Neural cell (in vitro differentiated cells): ENCODE measurements around the gene KBTBD13.

Source experiments
- CTCF ChIP-seq: fragments of 450-650 bp; IDR thresholded peaks from 2 replicates; pipeline ENCODE4 v1.5.1; 2014; ENCODE audit warnings: antibody characterized with exemption, mild to moderate bottlenecking, moderate library complexity; ENCODE audit not compliant: poor library complexity, severe bottlenecking
- EP300 ChIP-seq: fragments of 450-650 bp; conservative IDR thresholded peaks from 2 replicates; pipeline ENCODE4 v1.6.1; 2014; ENCODE audit warnings: antibody characterized with exemption, mild to moderate bottlenecking, moderate library complexity; ENCODE audit not compliant: poor library complexity, severe bottlenecking
- POLR2AphosphoS5 ChIP-seq: IDR thresholded peaks from 2 replicates; pipeline ENCODE4 v1.6.1; 2012

- TF ChIP-seq CTCF (no peak), POLR2AphosphoS5 (no peak), EP300 (no peak)
Measured at GRCh38 chr15:65097651-65098263, 21.2 kb downstream of the KBTBD13 start.
